ENCODE results near the gene PBRM1.

PBRM1 gene

DNA sequence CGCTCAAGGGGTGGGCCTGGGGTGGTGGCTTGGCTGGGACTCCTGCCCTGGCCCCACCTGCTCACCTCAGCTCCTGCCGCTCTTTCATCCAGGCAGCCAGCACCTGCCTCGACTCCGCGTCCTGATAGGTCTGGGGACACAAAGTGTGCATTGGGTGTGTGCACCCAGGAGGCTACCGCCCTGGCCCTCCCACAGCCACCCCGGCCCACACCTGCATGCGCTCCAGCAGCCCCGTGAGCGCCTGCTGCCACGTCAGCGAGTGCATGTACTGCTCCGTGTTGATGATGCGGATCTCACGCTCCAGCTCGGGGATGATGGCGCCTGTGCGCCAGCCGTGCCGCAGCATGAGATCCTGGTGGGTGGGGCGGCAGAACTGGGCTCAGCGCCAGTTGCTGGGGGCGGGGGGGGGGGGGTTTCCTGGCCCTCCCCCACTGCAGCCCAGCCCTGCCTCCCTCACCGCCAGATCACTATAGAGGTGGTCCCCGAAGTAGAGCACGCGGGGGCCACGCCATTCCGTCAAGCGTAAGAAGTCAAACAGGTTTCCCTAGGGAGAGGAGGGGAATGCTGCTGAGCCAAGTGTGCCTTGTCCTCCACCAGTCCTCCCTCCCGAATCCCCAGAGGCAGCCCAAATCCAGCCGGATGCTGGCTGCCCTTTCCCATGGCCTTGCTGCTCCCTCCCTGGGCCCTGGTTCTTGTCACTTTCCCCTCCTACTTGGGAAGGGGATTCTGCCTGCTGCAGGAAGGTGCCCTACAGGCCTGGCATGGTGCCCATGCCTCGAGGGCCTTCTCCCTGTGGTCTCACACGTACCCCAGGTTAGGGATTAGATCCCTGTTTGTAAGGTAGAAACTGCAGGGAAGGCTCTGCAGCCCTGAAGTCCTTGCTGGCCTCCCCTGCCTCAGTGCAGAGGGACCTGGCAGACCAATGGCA, 160.7 kb downstream of the PBRM1 start:
- no peak for DNase-seq (ENCODE audit: low read depth)

DNA sequence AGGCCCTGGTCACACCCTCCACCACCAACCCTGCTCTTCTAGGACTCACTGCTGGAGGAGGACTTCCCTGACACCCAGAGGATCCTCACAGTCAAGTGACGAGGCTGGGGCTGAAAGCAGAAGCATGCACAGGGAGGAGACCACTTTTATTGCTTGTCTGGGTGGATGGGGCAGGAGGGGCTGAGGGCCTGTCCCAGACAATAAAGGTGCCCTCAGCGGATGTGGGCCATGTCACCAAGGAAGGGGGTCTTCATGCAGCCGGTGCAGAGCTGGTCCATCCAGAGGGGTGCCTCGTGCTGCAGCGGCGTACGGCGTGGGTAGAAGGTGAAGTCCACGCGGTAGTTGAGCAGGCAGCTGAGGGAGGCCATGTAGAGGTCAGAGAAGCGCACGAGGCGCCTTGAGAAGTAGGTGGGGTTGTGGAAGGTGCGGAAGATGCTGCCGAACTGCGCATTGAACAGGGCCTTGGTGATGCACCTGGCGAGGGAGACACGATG, 161.4 kb downstream of the PBRM1 start:
- no peak for DNase-seq (ENCODE audit: low read depth)

DNA sequence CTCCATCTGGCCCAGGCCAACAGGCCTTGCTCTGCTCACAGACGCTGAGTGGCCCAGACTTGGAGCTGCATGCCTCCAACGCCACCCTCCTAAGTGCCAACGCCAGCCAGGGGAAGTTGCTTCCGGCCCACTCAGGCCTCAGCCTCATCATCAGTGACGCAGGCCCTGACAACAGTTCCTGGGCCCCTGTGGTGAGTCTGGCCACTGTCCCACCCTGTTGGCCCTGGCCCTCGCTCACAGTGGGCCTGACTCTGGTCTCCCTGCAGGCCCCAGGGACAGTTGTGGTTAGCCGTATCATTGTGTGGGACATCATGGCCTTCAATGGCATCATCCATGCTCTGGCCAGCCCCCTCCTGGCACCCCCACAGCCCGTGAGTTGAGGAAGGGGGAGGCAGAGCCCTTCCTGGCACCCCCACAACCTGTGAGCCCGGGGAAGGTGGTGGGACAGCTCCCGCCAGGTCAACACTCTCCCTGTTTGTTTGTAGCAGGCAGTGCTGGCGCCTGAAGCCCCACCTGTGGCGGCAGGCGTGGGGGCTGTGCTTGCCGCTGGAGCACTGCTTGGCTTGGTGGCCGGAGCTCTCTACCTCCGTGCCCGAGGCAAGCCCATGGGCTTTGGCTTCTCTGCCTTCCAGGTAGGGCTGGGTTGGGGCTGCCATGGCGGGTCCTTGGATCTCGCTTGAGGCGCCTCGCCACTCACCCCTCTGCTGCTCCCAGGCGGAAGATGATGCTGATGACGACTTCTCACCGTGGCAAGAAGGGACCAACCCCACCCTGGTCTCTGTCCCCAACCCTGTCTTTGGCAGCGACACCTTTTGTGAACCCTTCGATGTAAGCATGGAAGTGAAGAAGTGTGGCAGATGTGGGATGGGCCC, 162.1 kb downstream of the PBRM1 start:
- DNase-seq (ENCODE audit: low read depth) = no peak

DNA sequence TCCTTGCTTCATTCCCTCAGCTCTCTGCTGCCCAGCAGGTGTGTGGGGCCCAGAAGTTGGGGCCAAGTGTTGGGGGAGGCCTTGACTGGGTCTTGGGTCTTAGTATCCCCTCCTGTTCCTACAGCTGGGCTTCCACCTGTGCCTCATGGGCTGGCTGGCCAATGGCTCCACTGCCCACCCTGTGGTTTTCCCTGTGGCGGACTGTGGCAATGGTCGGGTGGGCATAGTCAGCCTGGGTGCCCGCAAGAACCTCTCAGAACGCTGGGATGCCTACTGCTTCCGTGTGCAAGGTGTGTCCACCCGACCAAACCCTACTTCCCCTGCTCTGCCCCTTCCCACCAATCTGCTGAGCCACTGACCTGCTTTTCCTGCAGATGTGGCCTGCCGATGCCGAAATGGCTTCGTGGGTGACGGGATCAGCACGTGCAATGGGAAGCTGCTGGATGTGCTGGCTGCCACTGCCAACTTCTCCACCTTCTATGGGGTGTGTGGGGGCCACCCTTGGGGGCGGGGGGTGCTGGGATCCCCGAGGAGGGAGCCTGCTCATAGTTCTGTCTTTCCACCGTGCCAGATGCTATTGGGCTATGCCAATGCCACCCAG, 163.0 kb downstream of the PBRM1 start:
- DNase-seq (ENCODE audit: low read depth) = no peak

DNA sequence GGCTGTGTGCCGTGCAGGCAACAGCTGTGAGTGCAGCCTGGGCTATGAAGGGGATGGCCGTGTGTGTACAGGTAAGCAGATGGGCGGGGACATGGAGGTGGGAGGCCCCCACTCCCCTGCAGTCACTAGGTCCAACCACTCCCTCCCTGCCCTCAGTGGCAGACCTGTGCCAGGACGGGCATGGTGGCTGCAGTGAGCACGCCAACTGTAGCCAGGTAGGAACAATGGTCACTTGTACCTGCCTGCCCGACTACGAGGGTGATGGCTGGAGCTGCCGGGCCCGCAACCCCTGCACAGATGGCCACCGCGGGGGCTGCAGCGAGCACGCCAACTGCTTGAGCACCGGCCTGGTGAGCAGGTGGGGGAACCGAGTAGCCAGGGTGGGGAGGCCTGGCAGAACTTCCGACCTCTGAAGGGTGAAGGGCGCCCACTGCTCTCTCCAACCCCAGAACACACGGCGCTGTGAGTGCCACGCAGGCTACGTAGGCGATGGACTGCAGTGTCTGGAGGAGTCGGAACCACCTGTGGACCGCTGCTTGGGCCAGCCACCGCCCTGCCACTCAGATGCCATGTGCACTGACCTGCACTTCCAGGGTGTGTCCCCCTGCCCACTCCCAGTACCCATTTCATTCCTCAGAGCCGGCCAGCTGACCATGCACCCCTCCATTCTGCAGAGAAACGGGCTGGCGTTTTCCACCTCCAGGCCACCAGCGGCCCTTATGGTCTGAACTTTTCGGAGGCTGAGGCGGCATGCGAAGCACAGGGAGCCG, 163.6 kb downstream of the PBRM1 start:
- DNase-seq (ENCODE audit: low read depth) = no peak

DNA sequence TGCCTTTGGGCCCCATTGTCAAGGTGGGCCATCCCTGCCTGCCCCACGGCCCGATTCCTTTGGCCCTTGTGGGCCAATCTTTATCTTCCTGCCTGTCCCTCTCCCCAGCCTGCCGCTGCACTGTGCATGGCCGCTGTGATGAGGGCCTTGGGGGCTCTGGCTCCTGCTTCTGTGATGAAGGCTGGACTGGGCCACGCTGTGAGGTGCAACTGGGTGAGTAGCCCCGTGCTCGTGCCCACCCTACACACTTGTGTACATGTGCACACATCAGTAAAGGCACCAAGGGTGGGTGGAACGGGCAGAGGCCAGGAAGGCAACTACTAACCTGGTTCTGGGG, 164.3 kb downstream of the PBRM1 start:
- DNase-seq (ENCODE audit: low read depth) = no peak

DNA sequence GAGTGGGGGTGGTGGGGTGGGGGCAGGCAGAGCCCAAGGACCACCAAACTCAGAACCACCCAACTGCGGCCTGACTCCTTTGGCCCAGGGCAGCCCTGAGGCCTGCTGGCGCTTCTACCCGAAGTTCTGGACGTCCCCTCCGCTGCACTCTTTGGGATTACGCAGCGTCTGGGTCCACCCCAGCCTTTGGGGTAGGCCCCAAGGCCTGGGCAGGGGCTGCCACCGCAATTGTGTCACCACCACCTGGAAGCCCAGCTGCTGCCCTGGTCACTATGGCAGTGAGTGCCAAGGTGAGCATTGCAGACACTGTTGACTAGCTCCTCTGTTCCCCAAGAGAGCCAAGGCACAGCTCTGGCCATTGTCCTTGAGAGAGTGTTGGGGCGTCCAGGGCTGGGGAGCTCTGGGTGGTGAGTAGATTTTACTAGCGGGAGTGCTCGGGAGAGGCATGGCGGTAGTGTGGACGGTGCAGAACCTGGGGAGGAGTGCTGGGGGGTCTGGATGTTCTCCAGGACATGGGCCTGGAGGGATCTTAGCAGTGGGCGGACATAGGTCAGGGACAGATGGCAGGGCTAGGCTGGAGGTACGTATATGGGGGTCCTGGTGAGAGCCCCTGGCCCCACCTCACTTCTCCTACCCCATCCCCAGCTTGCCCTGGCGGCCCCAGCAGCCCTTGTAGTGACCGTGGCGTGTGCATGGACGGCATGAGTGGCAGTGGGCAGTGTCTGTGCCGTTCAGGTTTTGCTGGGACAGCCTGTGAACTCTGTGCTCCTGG, 164.8 kb downstream of the PBRM1 start:
- DNase-seq (ENCODE audit: low read depth) = no peak

DNA sequence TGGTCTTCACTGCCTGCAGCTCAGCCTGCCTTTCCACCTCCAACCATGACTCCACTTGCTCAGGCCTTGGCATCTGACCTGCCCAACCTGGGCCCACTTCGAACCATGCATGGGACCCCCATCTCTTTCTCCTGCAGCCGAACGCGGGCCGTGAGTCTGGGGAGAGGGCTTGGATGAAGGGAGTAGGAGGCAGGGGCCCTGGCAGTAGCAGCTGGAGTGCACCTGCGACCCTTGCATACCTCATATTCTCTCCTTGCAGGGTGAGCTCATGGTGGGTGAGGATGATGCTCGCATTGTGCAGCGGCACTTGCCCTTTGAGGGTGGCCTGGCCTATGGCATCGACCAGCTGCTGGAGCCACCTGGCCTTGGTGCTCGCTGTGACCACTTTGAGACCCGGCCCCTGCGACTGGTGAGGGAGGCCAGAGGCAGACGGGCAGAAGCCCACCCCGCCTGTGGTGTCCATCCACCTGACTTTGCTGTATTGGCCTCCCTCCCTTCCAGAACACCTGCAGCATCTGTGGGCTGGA, 165.5 kb downstream of the PBRM1 start:
- DNase-seq (ENCODE audit: low read depth) = no peak

DNA sequence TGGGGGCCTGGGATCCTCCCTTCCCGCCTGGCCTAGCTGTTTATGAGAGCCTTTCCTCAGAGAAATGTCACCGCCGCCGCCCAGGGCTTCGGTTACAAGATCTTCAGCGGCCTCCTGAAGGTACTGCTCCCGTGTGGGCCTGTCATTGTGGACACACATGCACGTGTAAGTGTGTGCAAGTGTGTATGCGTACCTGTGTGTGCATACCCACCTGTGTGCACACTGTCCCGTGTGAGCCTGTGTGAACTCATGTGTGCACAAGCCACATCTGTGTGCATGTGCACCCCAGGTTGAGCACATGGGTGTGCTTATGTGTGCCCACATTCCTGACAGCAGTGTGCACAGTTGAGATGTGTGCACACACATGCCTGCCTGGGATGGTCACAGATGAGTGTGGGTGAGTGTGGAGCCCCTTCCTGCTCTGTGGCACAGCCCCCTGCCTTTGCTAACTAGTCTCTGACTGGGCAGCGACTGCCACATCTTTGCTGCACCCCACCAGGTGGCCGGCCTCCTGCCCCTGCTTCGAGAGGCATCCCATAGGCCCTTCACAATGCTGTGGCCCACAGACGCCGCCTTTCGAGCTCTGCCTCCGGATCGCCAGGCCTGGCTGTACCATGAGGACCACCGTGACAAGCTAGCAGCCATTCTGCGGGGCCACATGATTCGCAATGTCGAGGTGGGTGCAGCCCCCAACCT, 166.1 kb downstream of the PBRM1 start:
- no peak for DNase-seq (ENCODE audit: low read depth)

DNA sequence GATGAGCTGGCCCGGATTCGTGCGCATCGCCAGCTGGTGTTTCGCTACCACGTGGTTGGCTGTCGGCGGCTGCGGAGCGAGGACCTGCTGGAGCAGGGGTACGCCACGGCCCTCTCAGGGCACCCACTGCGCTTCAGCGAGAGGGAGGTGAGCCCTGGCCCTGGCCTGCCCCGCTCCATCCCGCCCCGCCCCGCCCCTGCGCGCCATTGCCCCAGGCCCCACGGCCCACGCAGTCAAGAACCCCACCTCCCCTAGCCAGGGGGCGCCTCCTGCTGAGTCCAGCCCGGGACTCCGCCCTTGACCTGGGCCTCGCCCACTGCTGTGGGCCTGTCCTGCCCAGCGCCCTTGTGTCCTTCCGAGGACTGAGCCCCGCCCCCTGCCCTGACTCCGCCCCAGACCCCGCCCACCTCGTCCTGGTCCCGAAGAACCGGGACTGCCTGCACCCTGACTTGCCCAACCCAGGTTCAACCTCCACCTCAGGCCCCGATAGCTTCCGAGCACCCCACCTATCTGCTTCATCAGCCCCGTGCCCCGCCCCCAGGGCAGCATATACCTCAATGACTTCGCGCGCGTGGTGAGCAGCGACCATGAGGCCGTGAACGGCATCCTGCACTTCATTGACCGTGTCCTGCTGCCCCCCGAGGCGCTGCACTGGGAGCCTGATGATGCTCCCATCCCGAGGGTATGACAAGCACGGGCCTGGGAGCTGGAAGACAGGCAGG, 166.8 kb downstream of the PBRM1 start:
- DNase-seq (ENCODE audit: low read depth) = no peak

DNA sequence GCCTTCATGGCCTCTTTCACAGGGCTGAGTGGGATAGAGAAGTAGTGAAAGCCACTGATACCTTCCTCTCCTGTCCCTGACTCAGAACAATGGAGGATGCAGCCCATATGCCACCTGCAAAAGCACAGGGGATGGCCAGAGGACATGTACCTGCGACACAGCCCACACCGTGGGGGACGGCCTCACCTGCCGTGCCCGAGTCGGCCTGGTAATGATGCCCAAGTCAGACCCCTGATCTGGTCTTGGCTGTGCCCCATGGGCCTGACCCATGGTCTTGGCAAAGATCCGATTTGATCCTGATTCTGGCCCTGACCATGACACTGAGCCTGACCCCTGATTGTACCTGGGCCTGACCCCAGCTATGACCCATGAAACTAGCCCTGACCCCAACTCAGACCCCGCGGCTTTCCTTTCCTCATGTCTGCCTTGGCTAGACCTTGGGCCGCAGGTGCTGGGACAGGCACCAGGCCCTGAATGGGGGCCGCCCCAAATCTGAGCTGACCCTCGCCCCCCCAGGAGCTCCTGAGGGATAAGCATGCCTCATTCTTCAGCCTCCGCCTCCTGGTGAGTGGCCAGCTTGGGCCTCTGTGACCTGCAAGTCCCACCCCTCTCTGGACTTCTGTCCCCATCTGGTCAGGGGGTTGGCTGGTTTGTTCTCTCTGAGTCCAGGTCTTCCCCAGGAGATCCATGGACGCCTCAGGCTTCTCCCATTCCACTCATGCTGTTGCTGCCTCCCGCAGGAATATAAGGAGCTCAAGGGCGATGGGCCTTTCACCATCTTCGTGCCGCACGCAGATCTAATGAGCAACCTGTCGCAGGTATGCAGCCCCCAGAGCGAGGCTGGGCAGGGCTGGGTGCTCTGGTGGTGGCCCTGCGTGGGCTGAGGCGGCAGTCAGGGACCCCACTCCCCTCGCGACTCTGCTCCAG, 167.7 kb downstream of the PBRM1 start:
- DNase-seq (ENCODE audit: low read depth) = no peak

DNA sequence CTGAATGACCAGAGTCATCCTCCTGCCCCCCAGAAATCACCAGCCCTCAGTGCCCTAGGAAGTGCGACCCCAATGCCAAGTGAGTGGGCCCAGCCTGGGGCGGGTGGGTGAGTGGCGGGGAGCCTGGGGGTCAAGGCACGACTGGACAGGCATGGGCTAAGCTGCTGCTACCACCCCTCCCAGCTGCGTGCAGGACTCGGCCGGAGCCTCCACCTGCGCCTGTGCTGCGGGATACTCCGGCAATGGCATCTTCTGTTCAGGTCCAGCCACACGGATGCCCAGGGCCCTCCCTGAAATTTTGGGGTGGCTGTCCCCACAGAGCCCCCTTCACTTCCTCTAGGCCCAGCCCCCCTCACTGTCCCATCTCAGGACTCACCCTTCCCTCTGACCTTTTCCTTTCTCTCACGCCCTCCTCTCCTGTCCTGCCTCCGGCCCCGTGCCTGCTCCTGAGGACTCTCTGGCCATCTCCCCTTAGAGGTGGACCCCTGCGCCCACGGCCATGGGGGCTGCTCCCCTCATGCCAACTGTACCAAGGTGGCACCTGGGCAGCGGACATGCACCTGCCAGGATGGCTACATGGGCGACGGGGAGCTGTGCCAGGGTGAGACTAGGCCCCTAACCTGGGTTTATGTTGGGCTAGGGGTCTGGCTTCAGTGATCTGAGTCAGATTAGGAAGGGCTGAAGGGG, 169.1 kb downstream of the PBRM1 start:
- DNase-seq (ENCODE audit: low read depth) = no peak

DNA sequence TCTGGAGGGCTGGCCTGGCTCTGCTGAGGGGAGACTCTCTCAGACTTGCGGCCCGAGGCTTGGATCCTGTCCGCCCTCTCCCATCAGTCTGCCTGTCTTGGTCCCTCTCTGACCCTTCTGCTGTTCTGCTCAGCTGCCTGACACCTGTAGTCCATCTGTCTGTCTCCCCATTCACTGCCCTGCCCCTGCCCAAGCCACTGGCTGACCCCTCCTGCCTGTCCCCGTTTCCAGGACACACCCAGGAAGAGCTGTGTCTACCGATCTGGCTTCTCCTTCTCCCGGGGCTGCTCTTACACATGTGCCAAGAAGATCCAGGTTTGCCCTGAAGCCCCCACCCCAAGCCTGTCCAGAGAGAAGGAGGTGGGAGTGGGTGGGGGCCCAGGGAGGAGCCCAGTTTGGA, 170.5 kb downstream of the PBRM1 start:
- DNase-seq (ENCODE audit: low read depth) = no peak

DNA sequence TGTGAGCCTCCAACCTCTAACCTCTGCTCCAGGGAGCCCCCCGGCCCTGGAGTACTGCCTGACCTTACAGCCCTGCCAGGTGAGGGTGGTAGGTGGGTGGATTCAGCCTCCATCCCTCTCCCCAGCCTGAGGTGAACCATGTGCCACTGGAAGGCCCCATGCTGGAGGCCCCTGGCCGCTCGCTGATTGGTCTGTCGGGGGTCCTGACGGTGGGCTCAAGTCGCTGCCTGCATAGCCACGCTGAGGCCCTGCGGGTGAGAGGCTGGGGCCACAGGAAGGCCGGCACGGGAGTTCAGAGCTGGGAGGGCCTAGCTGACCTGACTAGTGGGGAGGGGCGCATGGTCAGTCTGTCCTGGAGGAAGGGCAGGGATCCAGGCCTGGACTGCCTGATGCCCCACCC, 171.1 kb downstream of the PBRM1 start:
- no peak for DNase-seq (ENCODE audit: low read depth)

DNA sequence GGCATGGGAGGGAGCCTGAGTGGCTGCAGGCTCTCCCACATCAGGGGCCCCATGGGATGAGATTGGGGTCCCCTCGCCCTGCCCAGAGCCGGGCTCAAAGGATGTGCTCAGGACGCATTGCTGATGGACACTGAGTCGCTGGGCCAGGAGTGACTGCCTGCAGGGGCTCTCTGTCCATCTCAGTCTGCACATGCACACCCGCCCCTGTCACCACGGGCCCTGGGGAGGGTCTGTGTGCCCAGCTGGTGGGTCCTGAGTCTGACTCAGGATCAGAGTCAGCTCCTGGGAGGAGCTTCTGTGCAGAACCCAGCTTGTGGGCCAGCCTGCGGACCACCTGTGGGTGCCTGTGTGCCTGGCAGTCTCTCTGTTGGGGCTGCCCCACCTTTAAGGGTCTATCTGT, 172.4 kb downstream of the PBRM1 start:
- no peak for DNase-seq (ENCODE audit: low read depth)

DNA sequence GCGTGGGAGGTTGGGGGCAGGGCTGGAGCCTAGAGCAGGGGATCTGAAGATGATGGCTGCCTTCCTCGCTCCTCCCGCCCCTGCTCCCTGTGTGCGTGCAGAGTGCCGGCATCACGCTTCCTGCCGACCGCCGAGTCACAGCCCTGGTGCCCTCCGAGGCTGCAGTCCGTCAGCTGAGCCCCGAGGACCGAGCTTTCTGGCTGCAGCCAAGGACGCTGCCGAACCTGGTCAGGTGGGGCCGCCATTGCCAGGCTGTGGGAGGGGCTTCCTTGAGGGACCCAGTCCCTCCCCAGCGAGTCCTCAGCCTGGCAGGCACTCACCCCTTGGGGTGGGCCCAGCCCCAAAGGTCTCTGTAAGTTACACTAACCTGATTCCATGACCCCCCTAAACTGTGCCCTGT, 173.0 kb downstream of the PBRM1 start:
- no peak for DNase-seq (ENCODE audit: low read depth)

DNA sequence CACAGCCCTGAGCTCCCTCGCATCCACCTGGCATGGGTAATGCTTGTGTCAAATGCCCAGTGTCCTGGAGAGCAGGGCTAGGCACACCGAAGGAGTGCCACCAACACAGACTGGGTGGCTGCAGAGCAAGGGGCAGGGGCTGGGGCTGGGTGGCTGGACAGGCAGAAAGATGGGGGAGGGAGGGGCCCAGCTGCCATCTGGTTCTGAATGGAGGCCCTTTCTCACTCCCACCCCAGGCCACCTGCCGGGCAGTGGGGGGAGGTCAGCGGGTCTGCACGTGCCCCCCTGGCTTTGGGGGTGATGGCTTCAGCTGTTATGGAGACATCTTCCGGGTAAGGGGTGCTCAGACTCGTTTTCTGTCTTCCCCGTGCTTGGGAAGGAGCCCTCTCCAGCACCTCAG, 173.6 kb downstream of the PBRM1 start:
- no peak for DNase-seq (ENCODE audit: low read depth)

DNA sequence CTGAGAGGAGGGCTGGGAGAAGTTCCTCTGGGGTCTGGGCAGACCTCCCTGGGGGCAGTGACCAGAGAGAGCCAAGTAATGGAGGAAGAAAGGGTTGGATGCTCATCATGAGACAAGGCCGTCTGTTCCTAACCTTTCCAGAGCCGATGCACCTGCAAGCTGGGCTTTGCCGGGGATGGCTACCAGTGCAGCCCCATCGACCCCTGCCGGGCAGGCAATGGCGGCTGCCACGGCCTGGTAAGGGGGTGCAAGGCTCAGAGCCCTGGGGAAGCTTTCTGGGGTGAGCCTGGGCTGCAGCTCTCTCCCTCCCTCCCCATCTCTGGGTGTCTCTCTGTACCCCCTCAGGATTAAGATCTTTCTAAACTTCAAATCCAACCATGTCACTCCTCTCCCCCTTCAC, 174.2 kb downstream of the PBRM1 start:
- DNase-seq (ENCODE audit: low read depth) = no peak
